Measurements from ENCODE around the gene SLC6A6.

Gene SLC6A6

GRCh38 chr3:14455571-14456317 is 53.3 kb downstream of the SLC6A6 start:
- FAIRE-seq, result no peak

DNA sequence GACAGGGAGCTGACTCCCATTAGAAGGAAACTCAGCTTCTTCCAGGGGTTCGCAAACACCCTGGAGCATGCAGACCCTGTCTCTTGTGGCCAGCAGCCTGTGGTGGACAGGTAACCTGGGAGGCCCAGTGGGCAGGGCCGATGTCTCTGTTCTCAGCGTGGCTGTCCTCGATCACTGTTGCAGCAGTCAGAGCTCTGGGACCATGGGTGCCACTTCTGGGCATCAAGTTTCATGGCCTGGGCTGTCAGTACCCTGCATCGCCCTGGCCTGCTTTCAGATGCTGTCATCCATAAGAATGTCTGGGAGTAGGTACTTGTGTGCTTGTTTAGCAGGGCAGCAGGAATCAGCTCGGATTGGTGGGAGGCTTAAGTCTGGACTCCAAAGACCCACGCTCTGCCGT is 54.4 kb downstream of the SLC6A6 start:
- FAIRE-seq, result no peak

GRCh38 chr3:14457481-14457880 is 55.1 kb downstream of the SLC6A6 start:
- FAIRE-seq, result no peak

- no peak for FAIRE-seq
Measured at GRCh38 chr3:14457999-14458398, 55.6 kb downstream of the SLC6A6 start.

- no peak for FAIRE-seq
Measured at GRCh38 chr3:14458434-14459275, 56.2 kb downstream of the SLC6A6 start.

GRCh38 chr3:14459384-14459783 is 57.0 kb downstream of the SLC6A6 start:
- no peak for FAIRE-seq

DNA sequence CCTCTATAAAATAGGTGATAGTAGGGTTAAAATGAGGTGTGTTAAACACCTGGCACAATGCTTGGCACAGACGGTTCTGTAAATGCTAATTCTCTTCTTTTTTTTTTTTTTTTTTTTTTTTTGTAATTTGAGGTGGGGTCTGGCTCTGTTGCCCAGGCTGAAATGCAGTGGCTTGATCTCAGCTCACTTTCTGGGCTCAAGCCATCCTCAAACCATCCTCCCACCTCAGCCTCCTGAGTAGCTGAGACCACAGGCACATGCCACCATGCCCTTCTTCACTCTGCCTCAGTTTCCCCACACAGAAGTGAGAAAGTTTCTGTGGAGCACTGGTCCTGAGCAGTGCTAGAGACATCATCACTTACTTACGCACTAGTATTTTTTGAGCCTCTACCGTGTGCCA is 57.4 kb downstream of the SLC6A6 start:
- no peak for FAIRE-seq

- FAIRE-seq, result no peak
Measured at GRCh38 chr3:14460342-14461005, 58.1 kb downstream of the SLC6A6 start.

GRCh38 chr3:14461006-14461747 is 58.8 kb downstream of the SLC6A6 start:
- no peak for FAIRE-seq

- FAIRE-seq, result no peak
Measured at GRCh38 chr3:14461748-14462324, 59.4 kb downstream of the SLC6A6 start.

GRCh38 chr3:14462738-14463137 is 60.3 kb downstream of the SLC6A6 start:
- no peak for FAIRE-seq

DNA sequence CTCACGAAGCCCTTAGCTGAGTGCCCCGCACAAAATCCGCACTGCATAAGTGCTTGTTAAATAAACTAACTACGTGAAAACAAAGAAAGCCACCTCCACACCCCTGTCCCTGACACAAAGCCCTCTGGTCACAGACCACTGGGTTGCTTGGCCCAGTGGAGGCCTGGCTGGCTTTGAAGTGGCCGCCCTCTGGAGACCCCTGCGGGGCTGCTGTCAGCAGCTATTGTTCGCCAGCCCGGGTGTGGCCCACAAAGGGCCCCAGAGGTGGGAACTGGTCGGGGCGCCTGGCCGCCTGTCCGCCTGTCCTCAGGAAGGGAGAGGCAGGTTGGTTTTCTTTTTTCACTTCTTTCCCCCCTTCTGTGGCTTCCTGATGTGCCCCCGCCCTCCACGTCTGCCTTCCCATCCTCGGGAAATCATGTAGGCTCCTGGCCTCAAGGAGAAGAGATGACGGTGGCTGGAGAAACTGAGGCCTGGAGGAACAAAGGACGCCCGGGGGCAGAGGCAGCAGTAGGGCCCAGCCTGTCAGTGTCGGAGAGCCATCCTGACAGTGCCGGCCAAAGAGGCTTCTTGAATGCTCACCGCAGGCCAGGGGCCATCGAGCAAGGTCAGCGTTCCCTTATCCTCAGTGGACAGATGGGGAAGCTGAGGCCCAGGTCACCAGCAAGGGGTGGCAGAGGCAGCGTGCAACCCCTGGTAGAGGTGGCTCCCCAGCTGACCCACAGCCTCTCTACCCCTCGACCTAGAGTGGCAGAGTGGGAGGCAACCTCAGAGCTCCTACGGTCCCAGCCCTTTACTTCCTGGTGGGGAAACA is 61.1 kb downstream of the SLC6A6 start:
- no peak for FAIRE-seq

GRCh38 chr3:14464141-14464465 is 61.7 kb downstream of the SLC6A6 start:
- no peak for FAIRE-seq

DNA sequence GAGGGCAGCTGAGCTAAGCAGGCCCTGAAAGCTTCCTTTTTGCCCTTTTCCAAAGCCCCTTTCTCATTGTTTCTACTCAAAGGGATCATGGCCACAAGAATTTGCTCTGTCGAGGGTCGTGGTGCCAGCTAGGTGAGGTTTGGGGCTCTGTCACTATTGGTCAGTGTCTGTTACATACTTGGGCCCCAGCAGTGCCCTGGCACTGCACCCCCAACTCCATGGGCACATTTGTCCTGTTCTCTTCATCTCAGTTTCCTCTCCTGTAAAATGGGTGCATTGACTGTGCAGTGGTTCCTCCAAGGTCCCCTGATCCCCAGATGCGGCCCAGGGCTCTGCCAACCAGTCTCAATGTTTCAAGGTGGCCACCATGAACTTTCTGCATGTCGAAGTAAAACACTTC is 62.1 kb downstream of the SLC6A6 start:
- FAIRE-seq, result no peak

DNA sequence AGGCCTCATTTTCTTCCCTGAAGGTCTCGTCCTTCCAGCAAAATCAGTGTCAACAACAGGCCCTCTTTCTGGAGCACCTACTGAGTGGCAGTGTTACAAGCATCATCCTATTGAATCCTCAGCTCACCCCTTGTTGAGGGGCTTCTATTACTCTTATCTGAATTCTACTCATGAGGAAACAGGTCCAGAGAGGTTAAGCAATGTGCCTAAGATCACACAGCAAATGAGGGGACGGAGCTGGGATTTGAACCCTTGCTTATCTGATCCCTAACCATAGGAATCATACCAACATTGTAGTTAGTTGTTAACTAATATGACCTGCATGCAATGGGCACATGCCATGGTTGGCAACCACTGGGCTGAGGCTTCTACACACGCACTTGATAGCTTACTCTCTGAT is 63.0 kb downstream of the SLC6A6 start:
- FAIRE-seq, result no peak

- FAIRE-seq, result no peak
Measured at GRCh38 chr3:14466179-14466903, 63.9 kb downstream of the SLC6A6 start.

DNA sequence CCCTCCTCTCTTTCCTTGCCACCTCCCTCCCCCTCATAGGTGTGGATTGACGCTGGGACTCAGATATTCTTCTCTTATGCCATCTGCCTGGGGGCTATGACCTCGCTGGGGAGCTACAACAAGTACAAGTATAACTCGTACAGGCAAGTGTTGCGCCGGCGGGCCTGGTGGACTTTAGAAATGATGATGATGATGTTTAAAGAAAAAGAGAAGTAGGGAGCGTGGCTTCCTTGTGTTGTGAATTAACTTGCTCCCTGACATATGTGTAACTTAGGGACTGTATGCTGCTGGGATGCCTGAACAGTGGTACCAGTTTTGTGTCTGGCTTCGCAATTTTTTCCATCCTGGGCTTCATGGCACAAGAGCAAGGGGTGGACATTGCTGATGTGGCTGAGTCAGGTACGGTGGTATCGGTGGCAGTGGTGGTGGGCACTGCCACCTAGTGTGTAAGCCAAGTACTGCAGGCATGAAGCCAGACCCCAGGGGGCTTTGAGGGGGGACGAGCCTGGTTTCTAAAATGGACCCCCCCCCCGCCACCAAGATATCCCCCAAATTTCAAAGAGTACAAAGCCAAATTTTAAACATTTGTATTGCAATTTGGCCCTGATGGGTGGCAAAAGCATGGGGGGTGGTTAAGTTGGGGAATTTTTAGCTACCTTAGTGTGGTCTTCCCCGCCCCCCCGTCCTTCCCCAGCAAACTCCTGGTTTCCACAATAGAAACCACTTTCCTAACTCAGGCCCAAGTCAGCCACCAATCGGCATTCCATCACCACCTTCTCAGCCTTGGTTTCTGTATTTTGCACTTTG is 65.6 kb downstream of the SLC6A6 start:
- no peak for FAIRE-seq

- no peak for FAIRE-seq
Measured at GRCh38 chr3:14468621-14468981, 66.2 kb downstream of the SLC6A6 start.

DNA sequence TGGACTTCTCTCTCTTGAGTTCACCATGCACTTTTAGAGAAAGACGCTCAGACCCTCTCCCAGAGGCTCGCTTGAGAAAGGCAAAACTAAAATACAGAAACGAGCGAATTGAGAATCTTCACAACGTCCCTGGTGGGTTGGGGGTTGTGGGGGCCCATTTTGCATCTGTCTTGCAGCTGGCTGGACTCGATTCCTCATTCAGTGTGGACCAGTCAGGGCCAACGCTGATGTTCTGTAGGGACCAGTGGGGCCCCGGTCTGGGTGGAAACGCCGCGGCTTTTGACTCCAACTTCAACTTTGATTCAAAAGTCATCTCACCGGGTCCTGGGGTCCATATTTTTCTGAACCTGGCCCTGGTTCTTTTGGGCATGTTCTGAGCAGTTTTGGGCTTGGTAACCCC is 68.1 kb downstream of the SLC6A6 start:
- no peak for FAIRE-seq

DNA sequence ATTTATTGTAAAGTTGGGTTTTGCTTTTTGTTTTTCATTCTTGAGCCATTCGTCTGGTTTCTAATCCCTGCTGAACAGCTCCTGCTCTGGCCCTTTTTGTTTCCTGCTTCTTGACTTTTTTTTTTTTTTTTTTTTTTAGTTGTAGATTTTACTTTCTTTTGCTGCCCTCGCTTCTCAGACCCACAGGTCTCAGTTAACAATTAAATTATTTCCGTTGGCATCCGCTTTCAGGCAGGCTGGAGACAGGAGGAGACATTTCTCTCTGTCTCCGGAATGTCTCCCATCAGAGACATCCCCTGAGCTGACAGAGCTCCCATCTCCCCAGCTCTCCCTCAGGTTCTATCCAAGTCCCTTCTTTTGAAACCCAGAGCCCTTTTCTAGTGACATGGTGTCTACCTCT is 68.6 kb downstream of the SLC6A6 start:
- FAIRE-seq, result no peak
